ENCODE data around the gene KCNIP4. TPM values are rescaled to one million over a fixed set of nuclear protein-coding genes. Genes with fewer than 3 reads are reported as not detected.

KCNIP4 gene
- total and polyA plus RNA-seq, 11 donors = 0.19 TPM; not detected in 10

GRCh38 chr4:21802406-21802805, 146.2 kb downstream of the KCNIP4 start:
- H3K27me3 ChIP-seq = no peaks in the 10 kb centered on the region
- TF ChIP-seq CTCF (IDR thresholded peaks at IDR 0.05) = no peak
- intact Hi-C loops (cut with DNase I) = no loop called here
- 33 to 57% (median 48%) methylated on average over 1 of the region's 1 CpG for WGBS, 4 donors
- no peaks in the 10 kb centered on the region for H3K36me3 ChIP-seq
- no peak overlapping the region for H3K27ac ChIP-seq
- ATAC-seq (no peak), DNase-seq (no peak)
- no peaks in the 10 kb centered on the region for H3K4me1 ChIP-seq
- no peaks in the 10 kb centered on the region for H3K9me3 ChIP-seq
- no peak overlapping the region for H3K4me3 ChIP-seq

GRCh38 chr4:21801661-21802385, 146.7 kb downstream of the KCNIP4 start:
- no peaks in the 10 kb centered on the region for H3K9me3 ChIP-seq
- 89 to 94% (median 92%) methylated on average over 5 of the region's 5 CpGs for WGBS, 4 donors
- no peak overlapping the region for H3K4me3 ChIP-seq
- no peak for DNase-seq
- intact Hi-C loops (cut with DNase I) = no loop called here
- H3K4me1 ChIP-seq = no peaks in the 10 kb centered on the region
- ATAC-seq = no peak
- no peaks in the 10 kb centered on the region for H3K27me3 ChIP-seq
- TF ChIP-seq POLR2A (IDR thresholded peaks at IDR 0.05) (no peak), CTCF (IDR thresholded peaks at IDR 0.05) (no peak)
- H3K27ac ChIP-seq = no peak overlapping the region
- H3K36me3 ChIP-seq = no peaks in the 10 kb centered on the region

GRCh38 chr4:21795091-21795490, 153.5 kb downstream of the KCNIP4 start:
- Histone ChIP-seq H3K27me3 (no peaks in the 10 kb centered on the region), H3K4me3 (no peak overlapping the region), H3K9me3 (no peaks in the 10 kb centered on the region), H3K36me3 (no peaks in the 10 kb centered on the region), H3K27ac (no peak overlapping the region), H3K4me1 (no peaks in the 10 kb centered on the region)
- ATAC-seq = no peak
- TF ChIP-seq CTCF (IDR thresholded peaks at IDR 0.05) (no peak), POLR2A (IDR thresholded peaks at IDR 0.05) (no peak)
- WGBS, 4 donors = 80 to 84% (median 81%) methylated on average over 9 of the region's 9 CpGs
- intact Hi-C loops (cut with DNase I) = no loop called here
- DNase-seq = no peak

- no peaks in the 10 kb centered on the region for H3K36me3 ChIP-seq
- DNase-seq = no peak
- H3K27ac ChIP-seq = no peak overlapping the region
- H3K27me3 ChIP-seq = no peaks in the 10 kb centered on the region
- no peak overlapping the region for H3K4me3 ChIP-seq
- H3K4me1 ChIP-seq = no peaks in the 10 kb centered on the region
- no peaks in the 10 kb centered on the region for H3K9me3 ChIP-seq
- intact Hi-C loops (cut with DNase I) = loop anchor here in 3 of 10 donors (5.0 kb wide), 2 partner anchors 895 to 900 kb away; partner anchors contain the start of gene GBA3 (in 2 of the 3)
- TF ChIP-seq CTCF (IDR thresholded peaks at IDR 0.05) = no peak
- no peak for ATAC-seq
These were observed 155.8 kb downstream of the KCNIP4 start for GRCh38 chr4:21792736-21793135.

All from heart left ventricle (tissue), 16 donors.